Thyroid gland (tissue), 4 donors: ENCODE measurements around the gene UCP2.
"Not testable (repeated sequence)": the region's sequence is repeated elsewhere in the genome, so short reads cannot be mapped to it uniquely, and the experiment has no call there.

Experiments used
- POLR2A ChIP-seq, 2 donors: fragments of 450-650 bp; IDR thresholded peaks; one replicate each; pipeline ENCODE4 v1.6.1; 2017; ENCODE audit warnings: antibody characterized with exemption in 2 of 2, mild to moderate bottlenecking in 2 of 2, moderate library complexity in 1 of 2
- TF ChIP-seq, protein P1 (sequence below), 6 experiments: fragments of 200-600 bp in 3 of 6; fragments of 450-650 bp in 3 of 6; sonication (generic) in 3 of 6; IDR thresholded peaks; one replicate each; pipeline ENCODE4 v1.5.1; 2016 to 2019; ENCODE audit warnings: antibody characterized with exemption in 6 of 6, mild to moderate bottlenecking in 2 of 6, inconsistent platforms in 1 of 6, moderate library complexity in 1 of 6

DNA sequence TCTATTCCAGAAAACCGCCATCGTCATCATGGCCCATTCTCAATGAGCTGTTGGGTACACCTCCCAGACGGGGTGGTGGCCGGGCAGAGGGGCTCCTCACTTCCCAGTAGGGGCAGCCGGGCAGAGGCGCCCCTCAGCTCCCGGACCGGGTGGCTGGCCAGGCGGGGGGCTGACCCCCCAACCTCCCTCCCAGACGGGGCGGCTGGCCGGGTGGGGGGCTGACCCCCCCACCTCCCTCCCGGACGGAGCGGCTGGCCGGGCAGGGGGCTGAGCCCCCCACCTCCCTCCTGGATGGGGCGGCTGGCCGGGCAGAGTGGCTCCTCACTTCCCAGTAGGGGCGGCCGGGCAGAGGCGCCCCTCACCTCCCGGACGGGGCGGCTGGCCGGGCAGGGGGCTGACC lies 46.6 kb downstream of the UCP2 start:
- TF ChIP-seq, protein P1, sequence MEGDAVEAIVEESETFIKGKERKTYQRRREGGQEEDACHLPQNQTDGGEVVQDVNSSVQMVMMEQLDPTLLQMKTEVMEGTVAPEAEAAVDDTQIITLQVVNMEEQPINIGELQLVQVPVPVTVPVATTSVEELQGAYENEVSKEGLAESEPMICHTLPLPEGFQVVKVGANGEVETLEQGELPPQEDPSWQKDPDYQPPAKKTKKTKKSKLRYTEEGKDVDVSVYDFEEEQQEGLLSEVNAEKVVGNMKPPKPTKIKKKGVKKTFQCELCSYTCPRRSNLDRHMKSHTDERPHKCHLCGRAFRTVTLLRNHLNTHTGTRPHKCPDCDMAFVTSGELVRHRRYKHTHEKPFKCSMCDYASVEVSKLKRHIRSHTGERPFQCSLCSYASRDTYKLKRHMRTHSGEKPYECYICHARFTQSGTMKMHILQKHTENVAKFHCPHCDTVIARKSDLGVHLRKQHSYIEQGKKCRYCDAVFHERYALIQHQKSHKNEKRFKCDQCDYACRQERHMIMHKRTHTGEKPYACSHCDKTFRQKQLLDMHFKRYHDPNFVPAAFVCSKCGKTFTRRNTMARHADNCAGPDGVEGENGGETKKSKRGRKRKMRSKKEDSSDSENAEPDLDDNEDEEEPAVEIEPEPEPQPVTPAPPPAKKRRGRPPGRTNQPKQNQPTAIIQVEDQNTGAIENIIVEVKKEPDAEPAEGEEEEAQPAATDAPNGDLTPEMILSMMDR (IDR thresholded peaks at IDR 0.05) = not testable (repeated sequence)
- TF ChIP-seq POLR2A (IDR thresholded peaks at IDR 0.05) = not testable (repeated sequence)
